ENCODE measurements around the gene NXN.

Gene NXN

DNA sequence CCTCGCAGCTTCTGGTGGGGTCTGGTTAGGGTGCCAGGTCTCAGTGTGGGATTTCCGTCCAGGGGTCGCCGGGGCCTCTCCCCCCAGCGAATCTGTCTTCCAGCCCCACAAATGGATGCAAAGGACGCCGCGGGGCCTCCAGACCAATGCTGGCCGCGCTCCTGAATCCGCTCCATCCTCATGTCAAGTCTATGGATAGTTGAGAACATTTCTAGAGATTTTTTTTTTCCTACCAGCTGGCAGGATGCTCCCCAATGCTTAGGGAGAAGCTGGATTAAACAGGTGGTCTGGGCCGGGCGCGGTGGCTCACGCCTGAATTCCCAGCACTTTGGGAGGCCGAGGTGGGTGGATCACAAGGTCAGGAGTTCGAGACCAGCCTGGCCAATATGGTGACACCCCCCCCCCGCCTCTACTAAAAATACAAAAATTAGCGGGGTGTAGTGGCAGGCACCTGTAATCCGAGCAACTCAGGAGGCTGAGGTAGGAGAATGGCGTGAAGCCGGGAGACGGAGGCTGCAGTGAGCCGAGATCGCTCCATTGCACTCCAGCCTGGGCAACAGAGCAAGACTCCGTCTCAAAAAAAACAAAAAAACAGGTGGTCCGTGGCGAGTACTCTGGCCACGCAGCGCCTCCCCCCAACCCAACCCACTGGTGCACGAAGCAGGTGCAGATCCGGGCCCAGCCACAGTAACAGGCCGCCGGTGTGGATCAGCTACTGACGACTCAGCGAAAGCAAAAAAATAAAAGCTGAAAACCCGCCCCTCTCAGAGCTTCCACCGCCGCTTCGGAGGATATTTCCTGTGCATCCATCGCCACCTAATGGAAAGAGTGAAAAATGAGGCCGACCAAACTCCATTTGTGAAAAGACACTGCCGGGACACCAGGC lies 1.1 kb upstream of the NXN start:
- H3K27ac ChIP-seq (ENCODE audit: insufficient read depth in 1 of 2, low read depth in 1 of 2, low read length in 2 of 2, poor library complexity in 1 of 2, severe bottlenecking in 2 of 2): no peak overlapping the region

DNA sequence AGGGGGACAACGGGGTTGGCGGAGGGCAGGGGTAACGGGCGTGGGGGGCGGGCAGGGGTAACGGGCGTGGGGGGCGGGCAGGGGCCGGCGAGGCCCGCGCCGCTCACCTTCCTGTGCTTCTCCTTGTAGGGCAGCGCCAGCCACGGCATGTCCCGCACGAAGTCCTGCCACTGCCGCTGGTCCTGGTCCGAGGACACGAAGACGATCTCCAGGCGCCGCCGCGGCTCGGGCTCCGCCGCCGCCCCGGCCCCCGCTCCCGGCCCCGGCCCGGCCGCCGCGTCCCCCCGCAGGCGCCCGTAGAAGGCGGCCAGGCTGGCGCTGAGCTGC lies 401 bp downstream of the NXN start:
- DNase-seq: no peak
- H3K36me3 ChIP-seq (ENCODE audit: control insufficient read depth in 4 of 4, insufficient read depth in 4 of 4, low read length in 3 of 4): no peaks in the 10 kb centered on the region
- peaks cover 17 to 42% (median 20%) of the 10 kb centered on the region in 5 experiments for H3K27me3 ChIP-seq (replicated peaks in 2 of 5; ENCODE audit: control insufficient read depth in 4 of 5, insufficient read depth in 5 of 5, low read length in 4 of 5)
- H3K27ac ChIP-seq (ENCODE audit: insufficient read depth in 1 of 2, low read depth in 1 of 2, low read length in 2 of 2, poor library complexity in 1 of 2, severe bottlenecking in 2 of 2): no peak overlapping the region
- whole genome bisulfite sequencing (ENCODE audit: insufficient coverage): under 1% methylated on average over 40 of the region's 42 CpGs
- H3K4me3 ChIP-seq (ENCODE audit: control insufficient read depth in 1 of 7, extremely low read depth in 1 of 7, insufficient read depth in 4 of 7, low read depth in 2 of 7, low read length in 6 of 7): peak overlapping the region in 5 of 7 experiments; percentile 43 to 75 (median 54)
- ChIA-PET CTCF (interaction anchor here (1.0 to 8.4 kb wide), 6 partner anchors 99 to 834 kb away, joined by 3 to 38 read pairs (median 18); no protein-coding TSS in a partner anchor), POLR2A (no interaction called here)
- H3K4me1 ChIP-seq (ENCODE audit: control extremely low read depth in 1 of 4, control insufficient read depth in 4 of 4, insufficient read depth in 4 of 4, low read length in 3 of 4): peaks cover 0 to 19% (median 13%) of the 10 kb centered on the region in 4 experiments
- no peaks in the 10 kb centered on the region for H3K9me3 ChIP-seq (ENCODE audit: control extremely low read depth in 1 of 5, control insufficient read depth in 4 of 5, insufficient read depth in 2 of 5, low read depth in 1 of 5, low read length in 4 of 5)

More for the DNA sequence above, 1.1 kb upstream of the NXN start:
- no peaks in the 10 kb centered on the region for H3K9me3 ChIP-seq (ENCODE audit: control extremely low read depth in 1 of 5, control insufficient read depth in 4 of 5, insufficient read depth in 2 of 5, low read depth in 1 of 5, low read length in 4 of 5)
- DNase-seq: peak; percentile 86 to 94 (median 91)
- peak overlapping the region; percentile 27 to 80 (median 63) for H3K4me3 ChIP-seq (ENCODE audit: control insufficient read depth in 1 of 7, extremely low read depth in 1 of 7, insufficient read depth in 4 of 7, low read depth in 2 of 7, low read length in 6 of 7)
- peaks cover 15 to 31% (median 20%) of the 10 kb centered on the region in 5 experiments for H3K27me3 ChIP-seq (replicated peaks in 2 of 5; ENCODE audit: control insufficient read depth in 4 of 5, insufficient read depth in 5 of 5, low read length in 4 of 5)
- ChIA-PET POLR2A (interaction anchor here (0.7 to 1.6 kb wide), 3 partner anchors 185 to 199 kb away, joined by 3 to 5 read pairs (median 4); partner anchors contain the start of genes GLOD4 and MRM3), CTCF (interaction anchor here (0.7 to 8.4 kb wide), 23 partner anchors 8 to 221 kb away, joined by 3 to 38 read pairs (median 5); partner anchors contain the start of genes GLOD4, MRM3 and TIMM22)
- H3K4me1 ChIP-seq (ENCODE audit: control extremely low read depth in 1 of 4, control insufficient read depth in 4 of 4, insufficient read depth in 4 of 4, low read length in 3 of 4): peaks cover 0 to 19% (median 13%) of the 10 kb centered on the region in 4 experiments
- 29% methylated on average over 37 of the region's 43 CpGs for WGBS (ENCODE audit: insufficient coverage)
- no peaks in the 10 kb centered on the region for H3K36me3 ChIP-seq (ENCODE audit: control insufficient read depth in 4 of 4, insufficient read depth in 4 of 4, low read length in 3 of 4)

DNA sequence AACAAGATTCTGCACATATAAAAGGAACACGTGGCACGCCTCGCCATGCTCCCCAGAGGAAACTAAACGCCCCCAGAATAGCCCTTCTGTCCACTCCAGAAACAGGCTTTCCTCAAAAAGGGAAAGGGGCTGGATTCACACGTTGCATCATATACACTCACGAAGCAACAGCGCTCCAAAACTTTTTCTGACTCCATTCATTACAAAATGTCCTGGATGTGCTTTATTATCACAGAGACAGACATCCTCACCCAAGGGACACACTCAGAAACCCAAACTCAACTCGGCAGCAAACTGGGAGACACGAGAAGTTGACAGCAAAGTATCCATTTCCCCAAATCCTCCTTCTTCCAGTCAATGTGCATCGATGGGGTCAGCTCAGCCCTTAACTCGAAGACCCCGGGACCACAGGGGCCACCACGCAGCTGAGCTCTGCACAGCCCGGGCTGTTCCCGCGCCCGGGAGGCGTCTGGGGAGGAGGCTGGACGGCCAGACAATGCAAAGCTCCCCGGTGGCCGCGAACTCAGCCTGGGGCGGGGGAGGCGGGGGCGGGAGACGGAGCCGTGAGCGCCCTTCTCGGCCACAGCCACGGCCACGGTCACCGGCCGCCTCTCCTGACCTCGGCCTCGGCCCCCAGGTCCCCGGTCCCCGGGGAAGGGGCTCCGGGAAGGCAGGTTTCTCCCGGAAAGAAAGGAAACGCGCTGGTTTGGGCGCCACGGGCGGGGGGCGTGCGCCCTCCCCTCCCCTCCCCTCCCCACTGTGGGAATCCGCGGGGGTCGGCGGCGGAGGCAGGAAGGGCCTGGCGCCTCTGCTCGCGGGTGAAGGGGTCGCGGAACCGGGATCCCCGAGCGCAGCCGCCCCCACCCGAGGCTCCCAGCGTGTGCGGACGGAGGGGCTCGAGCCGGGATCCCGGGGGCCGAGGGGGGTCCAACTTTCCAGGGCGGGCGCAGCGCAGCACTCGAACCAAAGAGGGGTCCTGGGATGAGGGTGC lies 1.2 kb downstream of the NXN start:
- CTCF ChIA-PET: interaction anchor here (2.8 to 8.4 kb wide), 4 partner anchors 99 to 183 kb away, joined by 12 to 38 read pairs (median 26); no protein-coding TSS in a partner anchor
- no peak for DNase-seq
- Histone ChIP-seq H3K9me3 (ENCODE audit: control extremely low read depth in 1 of 5, control insufficient read depth in 4 of 5, insufficient read depth in 2 of 5, low read depth in 1 of 5, low read length in 4 of 5) (no peaks in the 10 kb centered on the region), H3K36me3 (ENCODE audit: control insufficient read depth in 4 of 4, insufficient read depth in 4 of 4, low read length in 3 of 4) (no peaks in the 10 kb centered on the region), H3K27ac (ENCODE audit: insufficient read depth in 1 of 2, low read depth in 1 of 2, low read length in 2 of 2, poor library complexity in 1 of 2, severe bottlenecking in 2 of 2) (no peak overlapping the region), H3K27me3 (replicated peaks in 2 of 5; ENCODE audit: control insufficient read depth in 4 of 5, insufficient read depth in 5 of 5, low read length in 4 of 5) (peaks cover 17 to 42% (median 20%) of the 10 kb centered on the region in 5 experiments), H3K4me3 (ENCODE audit: control insufficient read depth in 1 of 7, extremely low read depth in 1 of 7, insufficient read depth in 4 of 7, low read depth in 2 of 7, low read length in 6 of 7) (peak overlapping the region in 2 of 7 experiments; percentile 23 to 48), H3K4me1 (ENCODE audit: control extremely low read depth in 1 of 4, control insufficient read depth in 4 of 4, insufficient read depth in 4 of 4, low read length in 3 of 4) (peaks cover 0 to 19% (median 13%) of the 10 kb centered on the region in 4 experiments)
- 3% methylated on average over 51 of the region's 72 CpGs for WGBS (ENCODE audit: insufficient coverage)
- POLR2A ChIA-PET: no interaction called here

DNA sequence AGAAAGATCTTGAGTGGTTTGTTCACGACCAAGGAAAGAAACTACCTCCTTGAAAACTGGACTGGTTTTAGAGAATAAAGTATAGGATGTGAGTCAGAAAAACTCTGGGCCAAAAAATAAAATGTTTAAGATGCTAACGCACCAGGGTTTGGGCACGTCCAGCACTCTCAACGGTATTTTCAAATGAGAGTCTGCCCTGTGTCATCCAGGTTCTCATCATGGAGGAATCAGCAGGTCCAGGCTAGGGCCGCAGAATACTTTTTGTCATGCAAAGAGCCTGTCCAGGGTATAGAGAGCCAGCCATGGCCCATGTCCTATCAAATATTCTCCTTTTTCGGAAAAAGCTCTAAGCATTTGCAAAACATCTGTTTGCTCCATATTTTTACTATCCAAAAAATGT lies 2.4 kb downstream of the NXN start:
- no peak overlapping the region for H3K4me3 ChIP-seq (ENCODE audit: control insufficient read depth in 1 of 7, extremely low read depth in 1 of 7, insufficient read depth in 4 of 7, low read depth in 2 of 7, low read length in 6 of 7)
- H3K36me3 ChIP-seq (ENCODE audit: control insufficient read depth in 4 of 4, insufficient read depth in 4 of 4, low read length in 3 of 4): no peaks in the 10 kb centered on the region
- WGBS (ENCODE audit: insufficient coverage): 82% methylated on average over 6 of the region's 6 CpGs
- H3K4me1 ChIP-seq (ENCODE audit: control extremely low read depth in 1 of 4, control insufficient read depth in 4 of 4, insufficient read depth in 4 of 4, low read length in 3 of 4): peaks cover 0 to 19% (median 13%) of the 10 kb centered on the region in 4 experiments
- H3K27ac ChIP-seq (ENCODE audit: insufficient read depth in 1 of 2, low read depth in 1 of 2, low read length in 2 of 2, poor library complexity in 1 of 2, severe bottlenecking in 2 of 2): no peak overlapping the region
- DNase-seq: no peak
- ChIA-PET CTCF (interaction anchor here (0.5 kb wide), 1 partner anchor 11 kb away, joined by 3 read pairs; no protein-coding TSS in a partner anchor), POLR2A (no interaction called here)
- no peaks in the 10 kb centered on the region for H3K9me3 ChIP-seq (ENCODE audit: control extremely low read depth in 1 of 5, control insufficient read depth in 4 of 5, insufficient read depth in 2 of 5, low read depth in 1 of 5, low read length in 4 of 5)
- peaks cover 17 to 48% (median 20%) of the 10 kb centered on the region in 5 experiments for H3K27me3 ChIP-seq (replicated peaks in 2 of 5; ENCODE audit: control insufficient read depth in 4 of 5, insufficient read depth in 5 of 5, low read length in 4 of 5)

DNA sequence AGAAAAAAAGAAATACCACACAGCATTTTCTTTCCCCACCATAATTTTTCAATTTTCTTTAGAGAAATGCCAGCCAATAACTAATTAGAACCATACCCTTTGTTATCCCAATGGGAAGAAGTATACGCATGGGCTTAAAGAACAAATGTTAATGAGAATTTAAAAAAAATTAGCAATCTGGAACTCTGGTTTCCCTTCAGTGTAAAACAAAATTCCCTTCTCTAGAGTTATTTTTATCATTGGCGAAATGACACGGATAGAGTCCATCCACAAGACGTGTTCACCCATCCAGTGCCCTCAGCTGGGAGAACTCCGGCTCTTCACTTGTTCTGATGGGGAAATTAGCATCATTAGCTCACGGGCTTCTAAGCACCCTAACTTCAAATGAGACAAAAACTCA lies 3.3 kb downstream of the NXN start:
- CTCF ChIA-PET: interaction anchor here (1.1 kb wide), 1 partner anchor 179 kb away, joined by 3 read pairs; no protein-coding TSS in a partner anchor
- Histone ChIP-seq H3K27ac (ENCODE audit: insufficient read depth in 1 of 2, low read depth in 1 of 2, low read length in 2 of 2, poor library complexity in 1 of 2, severe bottlenecking in 2 of 2) (no peak overlapping the region), H3K36me3 (ENCODE audit: control insufficient read depth in 4 of 4, insufficient read depth in 4 of 4, low read length in 3 of 4) (no peaks in the 10 kb centered on the region), H3K9me3 (ENCODE audit: control extremely low read depth in 1 of 5, control insufficient read depth in 4 of 5, insufficient read depth in 2 of 5, low read depth in 1 of 5, low read length in 4 of 5) (no peaks in the 10 kb centered on the region), H3K4me1 (ENCODE audit: control extremely low read depth in 1 of 4, control insufficient read depth in 4 of 4, insufficient read depth in 4 of 4, low read length in 3 of 4) (peaks cover 0 to 19% (median 13%) of the 10 kb centered on the region in 4 experiments), H3K27me3 (replicated peaks in 2 of 5; ENCODE audit: control insufficient read depth in 4 of 5, insufficient read depth in 5 of 5, low read length in 4 of 5) (peaks cover 17 to 48% (median 20%) of the 10 kb centered on the region in 5 experiments), H3K4me3 (ENCODE audit: control insufficient read depth in 1 of 7, extremely low read depth in 1 of 7, insufficient read depth in 4 of 7, low read depth in 2 of 7, low read length in 6 of 7) (no peak overlapping the region)
- no peak for DNase-seq
- 98% methylated on average over 4 of the region's 6 CpGs for WGBS (ENCODE audit: insufficient coverage)
- POLR2A ChIA-PET: interaction anchor here (0.8 kb wide), 1 partner anchor 76 kb away, joined by 3 read pairs; no protein-coding TSS in a partner anchor

DNA sequence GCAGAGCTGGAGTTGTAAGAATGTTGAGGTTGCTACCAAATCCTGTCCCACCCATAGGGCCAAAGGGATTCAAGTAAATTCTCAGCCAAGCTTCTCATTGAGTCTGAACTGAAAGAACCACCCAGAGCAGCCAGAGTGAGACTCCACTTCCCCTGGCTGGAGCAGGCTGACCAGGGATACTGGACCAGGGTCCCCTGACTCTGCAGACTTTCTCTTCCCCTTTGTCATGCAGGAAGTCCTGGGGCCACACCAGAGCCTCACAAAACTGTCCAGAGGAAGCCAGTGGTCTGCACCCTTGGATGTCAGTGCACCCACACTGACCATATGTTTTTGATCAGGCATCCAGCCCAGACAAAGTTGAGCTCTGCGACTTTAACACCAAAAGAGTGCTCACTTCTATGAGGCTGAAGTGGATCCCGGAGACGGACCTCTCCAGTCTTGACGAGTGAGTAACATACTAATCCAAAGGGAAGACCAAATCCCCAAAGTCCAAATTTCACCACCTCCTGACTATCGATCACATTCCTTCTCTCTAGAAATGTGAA lies 4.1 kb downstream of the NXN start:
- CTCF ChIA-PET: interaction anchor here (0.6 kb wide), 1 partner anchor 954 kb away, joined by 4 read pairs; no protein-coding TSS in a partner anchor
- Histone ChIP-seq H3K27me3 (replicated peaks in 2 of 5; ENCODE audit: control insufficient read depth in 4 of 5, insufficient read depth in 5 of 5, low read length in 4 of 5) (peaks cover 16 to 55% (median 20%) of the 10 kb centered on the region in 5 experiments), H3K27ac (ENCODE audit: insufficient read depth in 1 of 2, low read depth in 1 of 2, low read length in 2 of 2, poor library complexity in 1 of 2, severe bottlenecking in 2 of 2) (no peak overlapping the region), H3K36me3 (ENCODE audit: control insufficient read depth in 4 of 4, insufficient read depth in 4 of 4, low read length in 3 of 4) (no peaks in the 10 kb centered on the region), H3K4me1 (ENCODE audit: control extremely low read depth in 1 of 4, control insufficient read depth in 4 of 4, insufficient read depth in 4 of 4, low read length in 3 of 4) (peaks cover 0 to 16% (median 11%) of the 10 kb centered on the region in 4 experiments), H3K9me3 (ENCODE audit: control extremely low read depth in 1 of 5, control insufficient read depth in 4 of 5, insufficient read depth in 2 of 5, low read depth in 1 of 5, low read length in 4 of 5) (no peaks in the 10 kb centered on the region), H3K4me3 (ENCODE audit: control insufficient read depth in 1 of 7, extremely low read depth in 1 of 7, insufficient read depth in 4 of 7, low read depth in 2 of 7, low read length in 6 of 7) (no peak overlapping the region)
- DNase-seq: no peak
- POLR2A ChIA-PET: interaction anchor here (0.6 to 0.8 kb wide), 2 partner anchors 75 to 1039 kb away, joined by 3 read pairs; no protein-coding TSS in a partner anchor
- 77% methylated on average over 4 of the region's 5 CpGs for WGBS (ENCODE audit: insufficient coverage)

Data from common myeloid progenitor, CD34-positive (primary cell).